ENCODE measurements around the gene KPNA6. TPM values are rescaled to one million over a fixed set of nuclear protein-coding genes. Genes with fewer than 3 reads are reported as not detected.

The KPNA6 gene
- polyA plus RNA-seq, 1 of the 3 experiments (the other 2 are of a cell fraction) = 13.1 TPM

- TF ChIP-seq USF2 (IDR thresholded peaks at IDR 0.05; ENCODE audit: borderline replicate concordance, low read depth, low read length) = no peak
- no peak for TF ChIP-seq REST (IDR thresholded peaks at IDR 0.05; ENCODE audit: low read depth, low read length)
These were observed 114.3 kb downstream of the KPNA6 start, which contains the start of the genes EIF3I and TMEM234 (continued) for GRCh38 chr1:32221980-32222755.

- H3K9ac ChIP-seq = peak overlapping the region; percentile 99
- H3K9me2 ChIP-seq = no peaks in the 10 kb centered on the region
- H3K4me3 ChIP-seq (ENCODE audit: low read depth in 2 of 2, low read length in 1 of 2) = peak overlapping the region; percentile 59 to 79; a peak in 3 of 4 replicates
- DNase-seq = no peak
- no peak overlapping the region; a peak in 1 of 4 replicates for H3K27ac ChIP-seq (ENCODE audit: low read depth in 2 of 2, low read length in 1 of 2)
- H3K4me1 ChIP-seq (ENCODE audit: control insufficient read depth in 1 of 2, insufficient read depth in 2 of 2, low read depth in 1 of 2, low read length in 1 of 2) = peaks cover 8 to 17% of the 10 kb centered on the region in 2 experiments; a peak in 3 of 4 replicates
- CTCF ChIA-PET = interaction anchor here (0.9 to 4.3 kb wide), 3 partner anchors 11 to 25 kb away, joined by 3 to 20 read pairs (median 3); no protein-coding TSS in a partner anchor
- H3K36me3 ChIP-seq (replicated peaks in 1 of 2; ENCODE audit: control insufficient read depth in 1 of 2, insufficient read depth in 2 of 2, low read length in 1 of 2) = peaks cover 29 to 47% of the 10 kb centered on the region in 2 experiments
- no peaks in the 10 kb centered on the region for H3K9me3 ChIP-seq
- H4K20me1 ChIP-seq (ENCODE audit: insufficient read depth) = no peaks in the 10 kb centered on the region
- WGBS (ENCODE audit: low lambda C conversion rate) = 86% methylated on average over 3 of the region's 3 CpGs
- POLR2A ChIA-PET = no interaction called here
- H3K79me2 ChIP-seq (ENCODE audit: insufficient read depth) = peaks cover 66% of the 10 kb centered on the region
- H3F3A ChIP-seq (replicated peaks; ENCODE audit: insufficient read depth) = no peaks in the 10 kb centered on the region
- H3K4me2 ChIP-seq = peak overlapping the region; percentile 90
- TF ChIP-seq RFX5 (IDR thresholded peaks at IDR 0.05; ENCODE audit: low read length) = no peak
- TF ChIP-seq FOSL2 (IDR thresholded peaks at IDR 0.05; ENCODE audit: borderline replicate concordance, low read depth) = no peak
- no peak for TF ChIP-seq NRF1 (IDR thresholded peaks at IDR 0.05; ENCODE audit: low read depth, low read length)
- TF ChIP-seq IRF3 (IDR thresholded peaks at IDR 0.05; ENCODE audit: low read depth, low read length) = no peak
- TF ChIP-seq RAD21 (IDR thresholded peaks at IDR 0.05; ENCODE audit: low read length) = 0 out of 2 replicates have a peak, but pooled peaks have one; percentile 10
- H3K27me3 ChIP-seq (ENCODE audit: insufficient read depth) = no peaks in the 10 kb centered on the region
- no peak overlapping the region for H2AFZ ChIP-seq (ENCODE audit: low read depth)
These were observed 115.8 kb downstream of the KPNA6 start for GRCh38 chr1:32223683-32224082.
